GM12874 (cell line): ENCODE measurements around the gene AP2A2.

Experiments
- CTCF ChIP-seq: IDR thresholded peaks from 2 replicates; pipeline ENCODE4 v1.5.1; 2011; ENCODE audit warnings: low read depth, mild to moderate bottlenecking, control low read depth, low read length, moderate library complexity; ENCODE audit not compliant: insufficient read depth

Gene AP2A2

DNA sequence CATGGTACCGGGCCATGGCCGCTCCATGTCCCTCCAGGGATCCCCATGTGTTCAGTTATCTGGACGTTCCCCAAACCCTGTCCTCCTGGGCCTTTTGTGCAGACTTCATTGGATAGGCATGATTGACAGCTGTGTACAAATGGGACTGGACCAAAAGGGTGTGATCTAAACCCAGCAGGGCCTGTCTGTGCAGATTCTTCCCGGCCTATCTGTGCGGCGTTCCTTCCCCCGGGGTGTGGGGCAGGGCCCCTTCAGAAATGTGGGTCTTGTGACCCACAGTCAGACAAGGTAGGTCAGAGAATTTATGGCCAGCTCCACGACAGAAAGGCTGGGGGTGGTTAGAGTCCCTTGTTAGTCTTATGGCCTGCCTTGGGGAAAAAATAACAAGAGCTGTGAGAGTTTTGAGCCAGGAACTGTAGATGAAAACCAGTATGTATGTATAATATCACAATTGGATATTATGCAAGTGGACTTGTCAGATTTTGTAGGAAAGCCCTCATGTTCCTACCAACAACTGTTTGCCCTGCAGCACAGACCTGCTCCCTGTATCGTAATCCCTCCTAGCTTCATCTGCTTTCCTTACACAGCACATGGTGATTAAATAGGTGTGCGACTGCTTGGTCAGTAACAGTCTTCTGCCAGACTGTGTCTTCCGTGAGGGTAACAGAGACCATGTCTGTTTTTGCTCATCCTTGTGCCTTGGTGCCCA is 31.7 kb downstream of the AP2A2 start:
- TF ChIP-seq CTCF, result no peak

- no peak for TF ChIP-seq CTCF
Measured at GRCh38 chr11:958101-958500, 32.4 kb downstream of the AP2A2 start.

- no peak for TF ChIP-seq CTCF
Measured at GRCh38 chr11:959027-959426, 33.4 kb downstream of the AP2A2 start.

DNA sequence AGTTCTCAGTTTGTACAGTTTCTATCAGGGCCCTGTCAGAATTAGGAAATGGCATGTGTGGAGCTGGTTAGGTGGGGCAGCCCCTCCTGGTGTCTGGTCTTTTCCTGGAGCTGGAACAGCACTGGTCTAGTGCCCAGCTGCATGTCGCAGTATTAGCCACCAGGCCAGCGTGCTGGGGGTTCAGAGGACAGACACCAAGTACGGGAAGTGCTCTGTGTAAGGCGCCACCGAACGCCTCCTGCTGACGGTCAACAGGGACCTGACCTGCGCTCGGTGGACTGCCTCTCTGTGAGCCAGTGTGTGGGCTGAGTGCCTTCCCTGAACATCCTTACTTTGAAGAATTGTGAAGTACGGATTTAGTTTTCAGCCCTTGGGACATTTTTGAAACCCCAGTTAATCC is 33.9 kb downstream of the AP2A2 start:
- no peak for TF ChIP-seq CTCF

DNA sequence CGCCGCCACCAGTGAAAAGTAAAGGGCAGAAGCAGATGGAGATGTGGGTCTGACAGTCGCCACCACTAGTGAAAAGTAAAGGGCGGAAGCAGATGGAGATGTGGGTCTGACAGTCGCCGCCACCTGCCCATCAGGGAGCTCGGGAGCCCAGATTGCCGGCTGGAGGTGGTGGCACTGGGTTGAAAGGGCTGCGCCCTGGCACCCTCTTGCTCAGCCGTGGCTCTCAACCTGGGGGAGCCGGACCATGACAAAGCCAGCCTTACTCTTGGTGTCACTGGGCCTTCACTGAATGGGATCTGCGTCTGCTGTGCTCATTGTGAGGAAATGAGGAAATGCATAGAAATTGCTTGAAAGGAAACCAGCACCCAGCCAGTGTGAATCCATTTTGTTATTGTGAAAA is 36.3 kb downstream of the AP2A2 start:
- TF ChIP-seq CTCF, result no peak

- no peak for TF ChIP-seq CTCF
Measured at GRCh38 chr11:962688-963087, 37.0 kb downstream of the AP2A2 start.

- TF ChIP-seq CTCF, result no peak
Measured at GRCh38 chr11:963852-964251, 38.2 kb downstream of the AP2A2 start.
